HG02973 (cell line): ENCODE measurements around the gene NXF1.
"Not testable (repeated sequence)": the region's sequence is repeated elsewhere in the genome, so short reads cannot be mapped to it uniquely, and the experiment has no call there.

Source experiments
- ATAC-seq: cut with Tn5 transposase; IDR thresholded peaks from one replicate; pipeline ENCODE4 v1.9.1; 2021; ENCODE audit warnings: moderate library complexity; ENCODE audit not compliant: unreplicated experiment

NXF1 gene

DNA sequence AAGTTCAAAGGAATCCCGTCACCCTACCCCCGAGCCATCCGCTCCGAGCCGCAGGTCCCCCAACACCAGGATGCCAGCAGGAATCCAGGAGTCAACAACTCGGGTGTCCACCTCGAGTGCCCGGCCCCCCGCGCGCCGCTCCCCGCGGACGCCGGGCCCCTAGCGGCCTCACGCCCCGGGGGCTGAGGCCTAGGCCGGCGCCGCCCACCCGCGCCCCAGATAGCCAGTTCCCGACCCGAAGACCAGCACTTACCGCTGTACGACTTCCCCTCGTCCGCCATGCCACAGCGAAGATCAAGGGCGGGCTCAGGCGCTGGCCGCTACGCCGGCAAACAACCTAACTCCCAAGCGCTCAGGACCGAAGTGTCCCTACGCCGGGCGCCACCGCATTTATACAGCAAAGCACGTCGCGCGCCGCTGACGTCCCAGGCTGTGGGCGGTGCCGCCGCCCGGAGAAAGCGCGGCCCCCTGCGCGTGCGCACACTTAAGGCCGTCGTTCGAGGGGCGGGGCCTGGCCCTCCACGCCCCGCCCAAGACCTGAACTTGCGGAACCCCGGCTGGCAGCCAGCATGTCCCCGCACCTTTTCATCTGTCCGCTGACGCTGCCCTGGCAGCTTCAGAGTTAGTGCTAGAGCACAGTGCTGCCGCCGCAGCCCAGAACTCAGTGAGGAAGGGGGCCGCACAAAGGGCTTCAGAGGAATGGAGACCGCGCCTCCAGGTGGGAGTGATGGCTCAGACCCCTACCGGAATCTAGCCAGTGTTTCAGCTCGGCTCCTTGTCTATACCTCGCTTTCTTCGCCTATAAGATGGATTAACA is at the start of gene NXF1:
TSS of gene NXF1 (minus strand) at position 365 of the 817 bp plus-strand sequence. CDS start at position 281, 84 bp downstream.
- ATAC-seq: peak; percentile 74

DNA sequence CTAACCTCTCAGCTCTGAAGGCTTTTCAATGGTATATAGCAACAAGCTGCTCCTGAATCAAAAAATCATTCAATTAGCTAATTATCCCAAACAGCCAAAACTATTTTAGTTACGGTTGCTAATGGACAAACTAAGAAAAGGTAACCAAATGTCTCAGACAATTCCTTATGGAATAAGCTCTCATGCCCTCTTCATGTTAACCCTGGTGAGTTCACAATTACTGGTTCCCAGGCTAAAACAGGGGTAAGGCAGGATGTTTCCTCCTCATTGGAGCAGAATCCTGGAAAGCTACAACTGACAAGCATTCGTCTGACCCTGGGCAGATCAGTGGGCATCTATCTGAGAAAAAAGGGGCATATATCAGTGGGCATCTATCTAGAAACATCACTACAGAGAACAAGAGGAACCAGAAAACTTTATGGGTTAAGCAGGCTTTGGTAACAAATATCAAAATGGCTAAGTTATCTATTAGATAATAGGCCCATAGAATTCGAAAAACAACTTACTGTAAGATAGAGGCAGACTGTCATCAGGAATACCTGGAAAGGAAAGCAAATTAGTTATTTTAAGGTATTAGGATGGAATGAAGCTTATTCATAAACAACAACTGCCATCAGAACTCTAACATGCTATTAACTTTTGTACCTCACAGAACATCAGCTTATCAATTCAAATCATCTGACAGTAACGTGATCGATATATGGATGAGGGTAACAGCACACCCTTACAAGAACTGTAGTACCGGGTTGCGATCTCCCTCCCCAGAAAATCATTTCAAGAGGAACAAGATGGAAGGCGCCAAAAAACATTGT is 49.0 kb upstream of the NXF1 start:
- no peak for ATAC-seq

DNA sequence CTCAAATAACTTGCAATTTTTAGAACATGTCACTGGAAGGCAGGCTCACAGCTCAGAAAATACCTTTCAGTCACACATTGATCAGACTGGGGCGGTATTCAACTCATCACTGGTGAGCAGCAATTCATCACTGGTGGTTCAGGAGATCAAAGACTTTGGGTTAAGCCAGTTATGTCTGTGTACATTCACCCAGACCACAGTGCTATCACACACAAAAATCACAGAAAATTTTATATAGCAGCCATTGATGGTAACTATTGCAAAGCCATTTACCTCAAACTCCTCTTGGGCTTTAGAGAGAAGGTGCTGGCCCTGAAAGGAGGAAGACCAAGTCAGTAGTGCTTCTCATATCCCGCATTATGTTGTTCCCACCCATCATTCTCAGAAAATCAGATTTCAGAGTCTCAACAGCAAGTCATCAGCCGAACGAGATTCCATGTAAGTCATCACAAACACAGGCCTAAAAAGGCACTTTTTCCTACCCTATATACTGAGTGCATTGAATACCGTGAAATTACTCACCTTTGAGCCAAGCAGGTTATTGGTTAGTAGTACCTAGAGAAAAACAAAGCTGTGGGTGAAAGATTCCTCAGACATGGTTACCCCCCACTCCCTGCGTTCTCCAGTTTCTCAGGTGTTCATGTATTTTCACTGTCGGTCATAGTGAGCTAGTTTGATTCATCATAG is 48.2 kb upstream of the NXF1 start:
- ATAC-seq: no peak

DNA sequence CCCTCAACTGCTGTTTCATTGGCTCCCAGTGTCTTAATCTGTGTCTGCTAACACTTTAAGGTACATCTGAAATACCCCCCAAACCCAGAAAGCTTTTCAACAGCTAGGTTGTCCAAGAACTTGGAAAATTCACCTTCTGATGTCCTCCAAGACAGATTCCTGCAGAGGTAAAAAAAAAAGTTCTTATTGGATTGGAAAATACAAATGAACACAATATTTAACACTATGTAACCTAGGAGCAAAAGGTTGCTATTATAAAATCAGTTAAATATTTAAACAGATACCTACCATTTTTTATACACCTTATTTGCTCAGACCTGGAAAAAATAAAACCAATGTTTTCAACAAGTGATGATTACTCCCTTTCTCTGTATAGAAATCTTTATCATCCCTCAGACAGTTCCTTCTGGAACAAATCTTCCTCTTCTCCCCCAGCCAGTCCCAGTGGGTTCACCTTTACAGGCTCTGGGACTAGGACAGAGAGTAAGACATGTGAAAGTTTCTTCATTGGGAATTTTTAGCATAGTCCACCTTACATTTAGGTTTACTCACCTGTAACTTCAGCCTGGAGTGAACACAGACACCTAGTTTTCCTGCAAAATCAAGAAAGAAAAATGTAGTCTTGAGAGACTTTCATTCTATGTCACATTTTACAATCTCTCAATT is 47.4 kb upstream of the NXF1 start:
- ATAC-seq: no peak

DNA sequence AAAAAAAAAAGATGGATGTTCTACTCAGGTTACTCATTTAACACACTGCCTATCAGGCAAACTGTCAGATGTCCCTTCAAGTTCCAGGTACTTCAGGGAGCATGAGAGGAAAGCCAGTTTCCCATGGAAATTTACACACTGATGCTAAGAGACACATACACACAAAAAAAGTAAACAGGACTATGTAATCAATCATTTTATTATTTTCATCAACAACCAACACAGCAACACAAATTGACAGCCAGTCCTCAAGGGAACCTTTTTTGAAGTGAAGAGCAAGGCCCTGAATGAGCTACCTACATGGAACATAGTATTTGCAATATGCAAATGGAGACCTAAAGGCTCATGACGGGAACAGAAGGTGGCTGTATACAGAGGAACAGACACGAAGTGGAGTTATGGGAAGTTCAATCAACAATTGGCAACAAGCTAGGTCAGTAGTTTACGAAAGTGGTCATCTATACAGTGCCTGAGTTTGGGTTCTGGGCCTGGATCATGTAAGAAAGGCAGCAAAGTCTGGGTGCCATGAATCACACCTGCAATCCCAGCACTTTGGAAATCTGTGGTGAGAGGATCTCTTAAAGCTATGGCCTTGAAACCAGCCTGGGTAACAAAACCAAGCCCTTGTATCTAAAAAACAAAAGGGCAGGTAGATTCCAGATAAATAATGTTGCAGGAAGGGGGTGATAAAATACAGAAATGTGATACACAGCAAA is 46.7 kb upstream of the NXF1 start:
- ATAC-seq: no peak

DNA sequence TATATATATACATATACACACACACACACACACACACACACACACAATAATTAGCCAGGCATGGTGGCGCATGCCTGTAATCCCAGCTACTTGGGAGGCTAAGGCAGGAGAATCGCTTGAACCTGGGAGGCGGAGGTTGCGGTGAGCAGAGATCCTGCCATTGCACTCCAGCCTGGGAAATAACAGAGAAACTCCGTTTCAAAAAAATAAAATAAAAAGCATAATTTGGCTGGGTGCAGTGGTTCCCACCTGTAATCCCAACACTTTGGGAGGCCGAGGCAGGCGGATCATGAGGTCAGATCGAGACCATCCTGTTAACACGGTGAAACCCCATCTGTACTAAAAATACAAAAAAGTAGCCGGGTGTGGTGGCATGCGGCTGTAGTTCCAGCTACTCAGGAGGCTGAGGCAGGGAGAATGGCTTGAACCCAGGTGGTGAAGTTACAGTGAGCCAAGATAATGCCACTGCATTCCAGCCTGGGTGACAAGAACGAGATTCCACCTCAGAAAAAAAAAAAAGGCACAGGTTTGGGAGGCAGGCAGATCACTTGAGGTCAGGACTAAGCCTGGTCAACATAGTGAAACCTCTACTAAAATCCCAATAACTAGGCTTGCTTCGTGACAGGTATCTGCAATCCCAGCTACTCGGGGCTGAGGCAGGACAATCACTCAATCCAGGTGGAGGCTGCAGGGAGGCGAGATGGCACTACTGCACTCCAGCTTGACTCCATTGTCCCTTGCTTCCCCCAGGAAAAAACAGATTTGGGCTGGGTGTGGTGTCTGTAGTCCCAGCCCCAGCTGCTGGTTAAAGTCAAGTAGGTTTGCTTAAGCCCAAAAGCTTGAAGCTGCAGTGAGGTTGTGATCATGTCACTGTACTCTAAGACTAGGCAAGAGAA is 45.9 kb upstream of the NXF1 start:
- ATAC-seq: no peak

DNA sequence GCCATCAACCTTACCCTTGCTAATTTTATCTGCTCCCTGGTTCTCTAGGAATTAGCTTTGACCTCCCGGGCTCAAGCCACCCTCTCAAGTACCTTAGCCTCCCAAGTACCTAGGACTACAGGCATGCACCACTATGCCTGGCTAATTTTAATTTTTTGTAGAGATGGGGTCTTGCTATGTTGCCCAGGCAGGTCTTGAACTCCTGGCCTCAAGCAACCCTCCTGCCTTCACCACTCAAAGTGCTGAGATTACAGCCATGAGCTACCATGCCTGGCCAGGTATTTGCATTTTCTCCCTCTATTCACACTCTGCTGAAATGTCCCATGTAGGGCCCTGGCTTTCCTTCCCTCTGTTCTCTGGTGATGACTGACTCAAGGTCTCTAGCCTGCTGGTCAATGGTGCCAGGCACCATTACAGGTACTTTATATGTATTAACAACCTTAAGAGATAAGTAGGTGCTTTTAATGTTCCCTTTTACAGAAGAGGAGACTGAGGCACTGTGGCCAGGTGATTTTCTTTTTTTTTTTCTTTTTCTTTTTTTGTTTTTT is 42.6 kb upstream of the NXF1 start:
- no peak for ATAC-seq

DNA sequence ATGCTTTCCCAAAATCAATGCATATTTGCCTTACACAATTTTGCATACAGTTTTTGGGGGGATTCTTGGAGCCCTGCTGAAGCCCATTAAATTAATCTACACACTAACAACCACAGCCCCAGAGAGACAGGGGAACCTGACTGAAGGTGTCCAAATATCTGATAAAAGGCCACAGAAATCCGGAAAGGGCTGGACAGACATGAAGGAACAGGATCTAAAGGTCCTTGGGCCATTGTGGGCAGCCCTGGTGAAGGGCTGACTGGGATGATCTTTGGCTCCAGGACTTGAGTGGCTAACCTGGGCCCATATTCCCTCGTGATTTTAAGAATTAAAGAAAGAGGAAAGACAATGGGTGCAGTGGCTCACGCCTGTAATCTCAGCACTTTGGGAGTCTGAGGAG is 40.9 kb upstream of the NXF1 start:
- no peak for ATAC-seq

DNA sequence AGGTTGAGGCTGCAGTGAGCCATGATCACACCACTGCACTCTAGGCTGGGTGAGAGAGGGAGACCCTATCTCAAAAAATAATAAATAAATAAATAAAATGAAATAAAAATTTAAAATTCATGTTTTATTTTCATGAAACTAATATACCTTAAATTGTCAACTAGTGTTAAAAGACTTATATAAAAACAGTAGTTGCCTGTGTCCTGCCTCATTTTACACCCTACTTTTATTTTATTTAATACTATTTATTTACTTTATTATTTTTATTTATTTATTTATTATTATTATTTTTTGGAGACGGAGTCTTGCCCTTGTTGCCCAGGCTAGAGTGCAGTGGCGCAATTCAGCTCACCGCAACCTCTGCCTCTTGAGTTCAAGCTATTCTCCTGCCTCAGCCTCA is 38.9 kb upstream of the NXF1 start:
- ATAC-seq: no peak

DNA sequence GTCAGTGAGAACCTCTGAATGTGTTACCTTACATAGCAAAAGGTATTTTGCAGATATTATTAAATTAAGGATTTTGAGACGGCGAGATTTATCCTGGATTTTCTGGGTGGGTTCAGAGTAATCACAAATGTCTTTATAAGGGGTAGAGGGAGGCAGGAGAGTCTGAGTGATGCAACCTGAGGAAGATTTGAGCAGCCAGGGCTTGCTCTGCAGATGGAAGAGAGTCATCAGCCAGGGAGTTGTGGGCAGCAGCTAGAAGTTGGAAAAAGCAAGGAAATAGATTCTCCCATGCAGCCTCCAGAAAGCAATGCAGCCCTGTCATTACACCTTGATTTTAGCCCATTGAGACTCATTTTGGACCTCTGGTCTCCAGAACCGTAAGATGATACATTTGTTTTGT is 38.2 kb upstream of the NXF1 start:
- no peak for ATAC-seq

DNA sequence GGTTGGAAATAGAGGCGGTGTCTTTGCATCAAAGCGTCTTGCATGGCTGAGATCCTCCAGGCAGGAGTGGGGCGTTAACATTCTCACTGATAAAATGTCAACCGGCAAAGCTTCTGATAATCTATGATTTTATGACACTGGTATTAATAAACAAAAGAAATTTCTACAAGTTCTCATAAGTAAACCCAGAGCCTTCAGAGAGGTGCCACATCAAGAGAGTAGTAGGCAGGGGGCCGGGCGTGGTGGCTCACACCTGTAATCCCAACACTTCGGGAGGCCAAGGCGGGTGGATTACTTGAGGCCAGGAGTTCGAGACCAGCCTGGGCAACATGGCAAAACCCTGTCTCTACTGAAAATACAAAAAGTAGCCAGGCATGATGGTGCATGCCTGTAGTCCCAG is 37.7 kb upstream of the NXF1 start:
- not testable (repeated sequence) for ATAC-seq

DNA sequence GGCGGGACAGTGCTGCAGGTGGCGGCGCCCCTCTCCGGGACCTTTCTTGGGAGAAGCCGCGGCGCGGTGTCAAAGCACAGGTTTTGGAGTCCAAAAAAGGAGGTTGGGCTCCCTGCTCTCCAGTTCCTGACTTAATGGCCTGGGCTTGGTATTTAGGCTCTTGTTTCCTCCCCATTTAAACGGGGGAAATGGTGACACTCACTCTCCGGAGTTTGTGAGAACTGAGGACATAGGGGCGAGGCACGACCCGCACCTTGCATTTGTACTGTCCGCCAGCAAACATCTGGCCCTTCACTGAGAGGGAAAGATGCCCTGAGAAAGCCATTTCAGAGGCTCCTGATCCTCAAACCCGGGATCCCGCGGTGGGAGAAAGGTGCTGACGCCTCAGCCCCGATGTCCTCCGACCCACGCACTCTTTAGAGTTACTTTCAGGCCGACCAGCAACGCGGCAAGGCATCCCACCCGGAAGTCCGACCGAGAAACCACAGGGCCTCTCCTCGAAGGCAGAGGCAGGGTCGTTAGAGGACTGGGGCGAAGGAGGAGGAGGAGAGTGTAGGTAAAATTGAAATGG is 37.0 kb upstream of the NXF1 start:
- no peak for ATAC-seq

DNA sequence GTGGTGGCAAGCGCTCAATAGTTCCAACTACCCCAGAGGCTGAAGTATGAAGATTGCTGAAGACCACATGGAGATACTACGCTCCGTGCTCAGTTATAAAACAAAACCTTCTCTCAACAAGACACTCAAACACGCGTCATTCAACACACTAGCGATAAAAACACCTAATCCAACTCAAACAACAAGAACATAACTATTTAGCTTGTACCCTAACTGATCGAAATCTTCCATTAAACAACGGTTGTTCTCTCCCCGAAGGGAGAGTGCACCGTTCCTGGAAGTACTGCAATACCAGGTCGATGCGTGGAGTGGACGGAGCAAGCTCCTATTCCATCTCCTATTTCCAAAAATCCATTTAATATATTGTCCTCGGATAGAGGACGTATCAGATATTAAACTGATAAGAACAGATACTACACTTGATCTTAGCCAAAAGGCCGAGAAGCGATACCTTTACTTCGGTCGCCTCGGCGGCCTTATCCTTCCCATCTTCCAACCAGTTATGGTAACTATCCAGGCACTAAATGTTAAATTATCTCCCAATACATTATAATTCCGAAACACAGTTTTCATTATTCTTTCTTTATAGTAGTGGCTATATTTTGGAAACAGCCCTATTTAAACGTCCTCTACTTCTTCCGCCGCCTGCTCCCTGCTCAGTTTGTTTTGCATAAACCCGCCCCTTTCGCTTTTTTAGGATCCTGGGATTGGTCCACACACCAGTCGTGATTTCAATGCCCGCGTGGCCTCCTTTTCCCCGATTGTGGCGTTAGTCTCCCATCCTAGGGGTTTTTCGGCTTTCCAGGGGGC is 36.3 kb upstream of the NXF1 start:
- peak; percentile 45 for ATAC-seq

DNA sequence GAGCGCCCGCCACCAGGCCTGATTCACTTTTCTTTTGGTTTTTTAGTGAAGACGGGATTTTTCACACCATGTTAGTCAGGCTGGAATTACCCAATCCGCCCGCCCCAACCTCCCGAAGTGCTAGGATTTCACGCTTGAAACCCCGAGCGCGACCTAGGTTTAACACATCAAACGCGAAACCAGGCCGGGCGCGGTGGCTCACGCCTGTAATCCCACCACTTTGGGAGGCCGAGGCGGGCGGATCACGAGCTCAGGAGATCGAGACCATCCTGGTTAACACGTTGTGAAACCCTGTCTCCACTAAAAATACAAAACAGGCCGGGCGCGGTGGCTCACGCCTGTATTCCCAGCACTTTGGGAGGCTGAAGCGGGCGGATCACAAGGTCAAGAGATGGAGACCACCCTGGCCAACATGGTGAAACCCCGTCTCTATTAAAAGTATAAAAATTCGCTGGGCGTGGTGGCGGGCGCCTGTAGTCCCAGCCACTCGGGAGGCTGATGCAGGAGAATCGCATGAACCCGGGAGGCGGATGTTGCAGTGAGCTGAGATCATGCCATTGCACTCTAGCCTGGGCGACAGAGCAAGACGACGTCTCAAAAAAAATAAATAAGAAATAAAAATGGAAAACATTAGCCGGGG is 35.6 kb upstream of the NXF1 start:
- ATAC-seq: not testable (repeated sequence)

DNA sequence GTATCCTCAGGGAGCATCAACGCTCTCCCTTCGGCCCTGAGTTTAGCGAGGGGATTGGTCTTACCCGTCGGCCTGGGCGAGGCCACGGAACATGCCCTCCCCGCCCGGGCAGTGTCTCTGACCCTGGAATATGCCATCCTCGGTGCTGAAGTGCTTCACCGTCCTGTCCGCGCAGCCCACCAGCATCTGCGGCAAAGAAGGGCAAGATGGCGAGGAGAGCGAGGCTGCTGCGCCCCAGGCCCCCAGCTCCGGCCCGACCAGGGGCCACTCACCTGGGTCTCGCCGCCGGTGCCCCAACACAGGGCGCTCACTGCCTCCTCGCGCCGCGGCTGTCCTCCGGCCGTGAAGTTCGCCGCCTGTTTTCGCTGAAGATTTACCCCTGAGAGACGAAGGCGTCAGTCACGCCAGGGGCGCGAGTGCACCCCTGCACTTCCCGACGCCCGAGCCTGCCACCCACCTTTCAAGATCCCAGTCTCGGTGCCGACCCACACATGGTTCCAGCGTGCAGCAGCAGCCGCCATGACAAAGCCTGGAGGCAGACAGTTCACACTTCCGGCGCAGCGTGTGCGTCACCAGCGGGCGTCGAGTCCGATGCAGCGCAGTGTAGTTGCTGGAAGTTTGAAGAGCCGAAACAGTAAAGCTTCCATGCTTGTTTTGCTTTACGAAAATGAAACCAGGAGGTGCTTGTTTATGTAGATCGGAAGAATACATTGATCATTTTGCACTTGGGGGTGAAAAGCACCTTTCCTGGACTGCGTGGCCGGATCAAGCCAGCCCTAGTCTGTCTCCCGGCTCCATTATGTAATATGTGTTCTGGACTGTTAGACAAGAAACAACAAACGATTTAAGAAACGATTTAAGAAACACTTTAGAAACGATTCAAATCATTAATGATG is 34.1 kb upstream of the NXF1 start, which contains the start of gene WDR74:
TSS of gene WDR74 (minus strand) at position 541 of the 896 bp plus-strand sequence. CDS start at position 521, 20 bp downstream.
- peak; percentile 41 for ATAC-seq

DNA sequence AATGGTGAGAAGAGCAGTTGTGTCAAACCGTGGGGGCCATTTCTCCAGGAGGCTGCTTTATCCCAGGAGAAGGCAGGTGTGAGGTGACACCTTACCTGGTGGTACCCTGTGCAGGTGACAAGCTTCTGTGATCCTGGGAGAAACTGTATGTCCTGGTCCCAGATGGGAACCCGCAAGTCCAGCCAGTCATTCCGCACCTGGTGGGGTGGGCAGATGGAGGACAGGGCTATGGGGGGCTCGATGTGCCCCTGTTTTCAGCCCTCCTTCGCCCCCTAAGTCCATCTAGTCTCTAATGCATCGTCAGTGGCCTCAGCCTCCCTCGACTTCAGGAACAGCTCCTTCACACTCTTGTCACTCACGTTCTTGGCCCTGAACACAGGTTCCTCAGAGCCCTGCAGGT is 30.1 kb upstream of the NXF1 start:
- ATAC-seq: no peak
